Neural progenitor cell (in vitro differentiated cells): ENCODE data around the gene MACC1.

Source experiments
- CTCF ChIP-seq: fragments of 200-600 bp; sonication (generic); IDR thresholded peaks from 2 replicates; pipeline ENCODE4 v1.5.1; 2017; ENCODE audit warnings: antibody characterized with exemption, mild to moderate bottlenecking
- EZH2 ChIP-seq: fragments of 200-600 bp; sonication (generic); IDR thresholded peaks from 2 replicates; pipeline ENCODE4 v1.6.1; 2017; ENCODE audit warnings: antibody characterized with exemption, mild to moderate bottlenecking, moderate library complexity
- EZH2phosphoT487 ChIP-seq: fragments of 200-600 bp; sonication (generic); IDR thresholded peaks from 2 replicates; pipeline ENCODE4 v1.6.1; 2017; ENCODE audit warnings: antibody characterized with exemption

GRCh38 chr7:20151708-20152456 is 65.3 kb downstream of the MACC1 start:
- TF ChIP-seq CTCF (no peak), EZH2 (no peak), EZH2phosphoT487 (no peak)
